IMR-90 (cell line): ENCODE results near the gene CMTM8. TPM values are rescaled to one million over a fixed set of nuclear protein-coding genes. Genes with fewer than 3 reads are reported as not detected.
"Not testable (repeated sequence)": the region's sequence is repeated elsewhere in the genome, so short reads cannot be mapped to it uniquely, and the experiment has no call there.

Source experiments
- ATAC-seq: fragments of 200-7000 bp; cut with Tn5 transposase; 2 replicates; pipeline ENCODE4 v1.9.1; 2020; ENCODE audit warnings: low read depth, mild to moderate bottlenecking, moderate library complexity
- BruUV-seq: library from RNA; stranded (reverse); fragments of 400-500 nt; replicated peaks from 2 replicates; lab custom pipeline; 2021; lab: Mats Ljungman, UMichigan
- CTCF ChIA-PET: fragments of 300-600 bp; formaldehyde crosslinking; extraction: SDS; loops from one replicate; lab custom pipeline; 2021; ENCODE audit warnings: antibody characterized with exemption; lab: Yijun Ruan, JAX
- POLR2A ChIA-PET: fragments of 300-600 bp; sonication (Branson Sonifier 250); formaldehyde crosslinking; loops from one replicate; lab custom pipeline; 2022; ENCODE audit warnings: antibody characterized with exemption; ENCODE audit not compliant: unreplicated experiment; lab: Charles Lee
- DNase-seq: peaks from one replicate; pipeline ENCODE4 v3.0.0; 2013
- H2AFZ ChIP-seq: replicated peaks from 2 replicates; pipeline ENCODE3; 2013; ENCODE audit warnings: low read length, mild to moderate bottlenecking; ENCODE audit not compliant: poor library complexity
- H2AK5ac ChIP-seq: 2 replicates; pipeline ENCODE4 v1.6.1; 2013; ENCODE audit warnings: low read depth, low read length, inconsistent platforms
- H2AK9ac ChIP-seq: replicated peaks from 2 replicates; pipeline ENCODE3; 2013; ENCODE audit warnings: mild to moderate bottlenecking, low read depth, low read length, moderate library complexity; ENCODE audit not compliant: poor library complexity
- H2BK120ac ChIP-seq: 2 replicates; pipeline ENCODE4 v1.6.1; 2013; ENCODE audit warnings: low read depth, low read length, inconsistent platforms
- H2BK15ac ChIP-seq: 3 replicates; pipeline ENCODE4 v1.6.1; 2013; ENCODE audit warnings: low read depth, low read length, inconsistent platforms
- H2BK20ac ChIP-seq: 2 replicates; pipeline ENCODE4 v1.6.1; 2013; ENCODE audit warnings: low read depth, mild to moderate bottlenecking, inconsistent platforms, low read length, moderate library complexity
- H2BK5ac ChIP-seq: 2 replicates; pipeline ENCODE4 v1.6.1; 2013; ENCODE audit warnings: mild to moderate bottlenecking, low read depth, low read length, inconsistent platforms; ENCODE audit not compliant: poor library complexity, severe bottlenecking
- H3K14ac ChIP-seq: replicated peaks from 2 replicates; pipeline ENCODE4 v1.6.1; 2013; ENCODE audit warnings: low read depth, low read length, inconsistent platforms
- H3K18ac ChIP-seq: 2 replicates; pipeline ENCODE4 v1.6.1; 2013; ENCODE audit warnings: low read depth, low read length, control low read depth
- H3K23ac ChIP-seq: 2 replicates; pipeline ENCODE4 v1.6.1; 2013; ENCODE audit warnings: low read depth, low read length, inconsistent platforms
- H3K27ac ChIP-seq: 2 replicates; pipeline ENCODE4 v1.5.1; 2013; ENCODE audit warnings: mild to moderate bottlenecking, control low read depth, low read length; ENCODE audit not compliant: insufficient read depth
- H3K27me3 ChIP-seq: 2 replicates; pipeline ENCODE4 v1.6.1; 2013; ENCODE audit warnings: low read length; ENCODE audit not compliant: control insufficient read depth, insufficient read depth
- H3K36me3 ChIP-seq: 2 replicates; pipeline ENCODE4 v1.6.1; 2013; ENCODE audit warnings: low read length, mixed read lengths; ENCODE audit not compliant: control insufficient read depth, insufficient read depth
- H3K4ac ChIP-seq: 2 replicates; pipeline ENCODE4 v1.6.1; 2013; ENCODE audit warnings: low read depth, low read length, inconsistent platforms
- H3K4me1 ChIP-seq: 2 replicates; pipeline ENCODE4 v1.6.1; 2013; ENCODE audit warnings: low read length, mixed read lengths; ENCODE audit not compliant: control insufficient read depth, insufficient read depth
- H3K4me2 ChIP-seq: 2 replicates; pipeline ENCODE4 v1.6.1; 2013; ENCODE audit warnings: low read depth, mild to moderate bottlenecking, control low read depth, low read length, moderate library complexity
- H3K4me3 ChIP-seq: 2 replicates; pipeline ENCODE4 v1.5.1; 2013; ENCODE audit warnings: low read depth, mild to moderate bottlenecking, control low read depth, low read length, moderate library complexity; ENCODE audit not compliant: insufficient read depth
- H3K56ac ChIP-seq: 2 replicates; pipeline ENCODE4 v1.6.1; 2013; ENCODE audit warnings: low read length, inconsistent platforms; ENCODE audit not compliant: insufficient read depth; ENCODE audit errors: extremely low read depth
- H3K79me1 ChIP-seq, 2 experiments: 2 replicates each; pipeline ENCODE4 v1.6.1; 2013; ENCODE audit warnings: low read length in 2 of 2, inconsistent platforms in 1 of 2, low read depth in 1 of 2
- H3K9ac ChIP-seq: 2 replicates; pipeline ENCODE4 v1.6.1; 2013; ENCODE audit warnings: low read depth, low read length, control low read depth
- H3K9me1 ChIP-seq: 2 replicates; pipeline ENCODE4 v1.6.1; 2013; ENCODE audit warnings: low read length, inconsistent platforms; ENCODE audit not compliant: insufficient read depth
- H3K9me3 ChIP-seq: 2 replicates; pipeline ENCODE4 v1.6.1; 2013; ENCODE audit warnings: low read length; ENCODE audit not compliant: control insufficient read depth, insufficient read depth
- H4K20me1 ChIP-seq: 2 replicates; pipeline ENCODE4 v1.6.1; 2013; ENCODE audit warnings: low read length, inconsistent platforms; ENCODE audit not compliant: insufficient read depth
- H4K5ac ChIP-seq: 2 replicates; pipeline ENCODE4 v1.6.1; 2013; ENCODE audit warnings: mild to moderate bottlenecking, low read depth, low read length, control low read depth
- H4K8ac ChIP-seq, 2 experiments: 2 replicates each; pipeline ENCODE4 v1.6.1; 2013; ENCODE audit warnings: low read depth in 2 of 2, low read length in 2 of 2, control low read depth in 1 of 2, inconsistent platforms in 1 of 2
- H4K91ac ChIP-seq: 2 replicates; pipeline ENCODE4 v1.6.1; 2013; ENCODE audit warnings: low read depth, low read length, inconsistent platforms; ENCODE audit not compliant: insufficient read depth
- WGBS, 2 experiments: methylation state at CpG; one replicate each; pipeline versions ENCODE4 v1.1.5 to v1.1.7; 2013; ENCODE audit warnings: missing lambda C conversion rate in 2 of 2; ENCODE audit not compliant: insufficient read length in 1 of 2; ENCODE audit errors: extremely low coverage in 2 of 2; 5-methylcytosine and 5-hydroxymethylcytosine counted together
- dilution Hi-C: fragments of 300-500 bp; cut with HindIII; formaldehyde crosslinking; loops from one replicate; pipeline ENCODE4 v1.14.3; 2018; ENCODE audit warnings: low sequenced_read_pairs; ENCODE audit not compliant: unreplicated experiment
- in situ Hi-C: fragments of 300-500 bp; cut with MboI; formaldehyde crosslinking; loops from 3 replicates; pipeline ENCODE4 v1.14.3; 2019; ENCODE audit warnings: low sequenced_read_pairs, inconsistent platforms, mixed read lengths
- intact Hi-C: fragments of 100-400 bp; cut with micrococcal nuclease; formaldehyde crosslinking; loops from 2 replicates; pipeline ENCODE4 v1.10.0; 2022
- polyA plus RNA-seq, 3 experiments: library from polyadenylated mRNA; depleted of rRNA; stranded (reverse); fragments of >200 nt; gene quantifications; 2 replicates each; pipeline ENCODE4 v1.2.3, GENCODE V29; 2012; ENCODE audit warnings: low replicate concordance in 1 of 3
- total RNA-seq: library from RNA; depleted of rRNA; stranded (reverse); fragments of >200 nt; gene quantifications from 2 replicates; pipeline ENCODE4 v1.2.3, GENCODE V29; 2012

Gene CMTM8
- total and polyA plus RNA-seq, 2 of the 4 experiments (the other 2 are of a cell fraction), result 0.15 TPM; not detected in 1

DNA sequence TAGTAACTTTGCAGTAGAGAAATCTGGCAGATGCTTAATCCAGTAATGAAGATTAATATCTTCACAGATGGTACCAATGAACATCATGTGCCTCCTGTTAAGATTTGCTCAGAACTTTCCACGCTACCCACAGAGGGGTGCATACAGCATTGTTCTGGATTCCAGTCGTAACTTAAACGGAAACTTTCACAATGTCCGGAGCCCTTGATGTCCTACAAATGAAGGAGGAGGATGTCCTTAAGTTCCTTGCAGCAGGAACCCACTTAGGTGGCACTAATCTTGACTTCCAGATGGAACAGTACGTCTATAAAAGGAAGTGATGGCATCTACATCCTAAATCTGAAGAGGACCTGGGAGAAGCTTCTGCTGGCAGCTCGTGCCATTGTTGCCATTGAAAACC, 47.9 kb upstream of the CMTM8 start:
- BruUV-seq, intact Hi-C loops, H2BK120ac ChIP-seq, in situ Hi-C loops, H3K79me1 ChIP-seq, H3K9ac ChIP-seq, H2BK20ac ChIP-seq, H3K23ac ChIP-seq, H3K4me3 ChIP-seq, dilution Hi-C loops, H3K18ac ChIP-seq, H3K27ac ChIP-seq, H3K4ac ChIP-seq, H3K27me3 ChIP-seq, H2AFZ ChIP-seq, H4K20me1 ChIP-seq, H3K36me3 ChIP-seq, H4K8ac ChIP-seq, H3K9me3 ChIP-seq, H3K14ac ChIP-seq, ATAC-seq, H3K9me1 ChIP-seq, H3K4me1 ChIP-seq, POLR2A ChIA-PET, H4K91ac ChIP-seq, H3K4me2 ChIP-seq, H2AK5ac ChIP-seq, CTCF ChIA-PET, DNase-seq, H4K5ac ChIP-seq, H2BK5ac ChIP-seq, H2AK9ac ChIP-seq, H3K56ac ChIP-seq, H2BK15ac ChIP-seq: not testable (repeated sequence)
- WGBS, 2 experiments, result 80% methylated on average over 1 of the region's 6 CpGs; no CpG with 5 or more reads in 1 of the 2 experiments
